ENCODE data around the gene PTGR3. TPM values are rescaled to one million over a fixed set of nuclear protein-coding genes. Genes with fewer than 3 reads are reported as not detected.

The PTGR3 gene
- total RNA-seq, 1 experiment from 2014 or later = 13.8 TPM

- TF ChIP-seq ZMAT4 (CRISPR knock-in tag; IDR thresholded peaks at IDR 0.05) = no peak
- TF ChIP-seq HMGXB4 (CRISPR knock-in tag; IDR thresholded peaks at IDR 0.05) = no peak
- TF ChIP-seq RORB (CRISPR knock-in tag; IDR thresholded peaks at IDR 0.05) = no peak
- TF ChIP-seq FOXK1 (CRISPR knock-in tag; IDR thresholded peaks at IDR 0.05) = no peak
- TF ChIP-seq TEAD1 (CRISPR knock-in tag; IDR thresholded peaks at IDR 0.05) = no peak
- no peak for TF ChIP-seq CBFB (CRISPR knock-in tag; IDR thresholded peaks at IDR 0.05; ENCODE audit: low read depth)
- no peak for TF ChIP-seq MLX (CRISPR knock-in tag; IDR thresholded peaks at IDR 0.05)
- TF ChIP-seq JAZF1 (CRISPR knock-in tag; IDR thresholded peaks at IDR 0.05) = no peak
Observed at GRCh38 chr18:75234901-75235300, 26.0 kb upstream of the PTGR3 start (continued).

DNA sequence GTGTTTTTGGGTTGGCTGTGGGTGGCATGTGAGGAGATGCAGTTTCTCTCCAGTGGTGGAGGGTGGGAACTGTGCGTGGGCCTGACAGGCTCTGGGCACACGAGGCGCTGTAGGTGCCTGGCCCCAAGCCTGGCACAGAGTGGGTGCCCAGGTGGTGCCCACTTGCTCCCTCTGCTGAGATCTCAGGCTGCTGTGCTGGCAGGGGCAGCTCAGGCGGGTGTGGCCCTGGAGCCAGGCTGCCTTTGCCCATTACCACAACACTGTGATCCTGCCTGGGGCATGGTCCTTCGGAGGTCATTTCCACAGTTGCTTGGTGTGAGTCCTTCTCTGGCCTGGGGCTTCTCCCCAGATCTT, 22.1 kb upstream of the PTGR3 start:
- POLR2A ChIA-PET = no interaction called here
- H3K4me3 Mint-ChIP-seq = no peak overlapping the region
- H3K27ac Mint-ChIP-seq = no peak overlapping the region
- CTCF ChIA-PET = no interaction called here
- DNase-seq (ENCODE audit: low spot score) (no peak), ATAC-seq (no peak)
- H3K27me3 Mint-ChIP-seq (ENCODE audit: low read depth) = no peaks in the 10 kb centered on the region
- H3K36me3 Mint-ChIP-seq = no peaks in the 10 kb centered on the region
- H3K9me3 Mint-ChIP-seq = no peaks in the 10 kb centered on the region
- H3K4me1 Mint-ChIP-seq = peaks cover 7% of the 10 kb centered on the region
- TF ChIP-seq SP1 (CRISPR knock-in tag; conservative IDR thresholded peaks at IDR 0.05) (no peak), FOXK1 (CRISPR knock-in tag; IDR thresholded peaks at IDR 0.05) (no peak), TCF7 (CRISPR knock-in tag; IDR thresholded peaks at IDR 0.05; ENCODE audit: low read depth) (no peak), ZNF423 (CRISPR knock-in tag; IDR thresholded peaks at IDR 0.05) (no peak), ZNF396 (CRISPR knock-in tag; IDR thresholded peaks at IDR 0.05; ENCODE audit: borderline replicate concordance) (no peak), E2F4 (CRISPR knock-in tag; IDR thresholded peaks at IDR 0.05; ENCODE audit: borderline replicate concordance, low read depth) (no peak), ZNF317 (CRISPR knock-in tag; IDR thresholded peaks at IDR 0.05; ENCODE audit: borderline replicate concordance, low read depth) (no peak), NR1H2 (CRISPR knock-in tag; IDR thresholded peaks at IDR 0.05) (no peak), HMGA2 (CRISPR knock-in tag; IDR thresholded peaks at IDR 0.05) (no peak), CBFB (CRISPR knock-in tag; IDR thresholded peaks at IDR 0.05; ENCODE audit: low read depth) (no peak), TP53 (CRISPR knock-in tag; IDR thresholded peaks at IDR 0.05) (no peak), NFYB (CRISPR knock-in tag; conservative IDR thresholded peaks at IDR 0.05; ENCODE audit: low read depth) (no peak), ZNF425 (CRISPR knock-in tag; conservative IDR thresholded peaks at IDR 0.05) (no peak), STAT6 (CRISPR knock-in tag; conservative IDR thresholded peaks at IDR 0.05; ENCODE audit: low read depth) (no peak), RORB (CRISPR knock-in tag; IDR thresholded peaks at IDR 0.05) (no peak)
- TF ChIP-seq, protein P1, sequence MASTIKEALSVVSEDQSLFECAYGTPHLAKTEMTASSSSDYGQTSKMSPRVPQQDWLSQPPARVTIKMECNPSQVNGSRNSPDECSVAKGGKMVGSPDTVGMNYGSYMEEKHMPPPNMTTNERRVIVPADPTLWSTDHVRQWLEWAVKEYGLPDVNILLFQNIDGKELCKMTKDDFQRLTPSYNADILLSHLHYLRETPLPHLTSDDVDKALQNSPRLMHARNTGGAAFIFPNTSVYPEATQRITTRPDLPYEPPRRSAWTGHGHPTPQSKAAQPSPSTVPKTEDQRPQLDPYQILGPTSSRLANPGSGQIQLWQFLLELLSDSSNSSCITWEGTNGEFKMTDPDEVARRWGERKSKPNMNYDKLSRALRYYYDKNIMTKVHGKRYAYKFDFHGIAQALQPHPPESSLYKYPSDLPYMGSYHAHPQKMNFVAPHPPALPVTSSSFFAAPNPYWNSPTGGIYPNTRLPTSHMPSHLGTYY (CRISPR knock-in tag; IDR thresholded peaks at IDR 0.05) = no peak
- TF ChIP-seq, protein P2, sequence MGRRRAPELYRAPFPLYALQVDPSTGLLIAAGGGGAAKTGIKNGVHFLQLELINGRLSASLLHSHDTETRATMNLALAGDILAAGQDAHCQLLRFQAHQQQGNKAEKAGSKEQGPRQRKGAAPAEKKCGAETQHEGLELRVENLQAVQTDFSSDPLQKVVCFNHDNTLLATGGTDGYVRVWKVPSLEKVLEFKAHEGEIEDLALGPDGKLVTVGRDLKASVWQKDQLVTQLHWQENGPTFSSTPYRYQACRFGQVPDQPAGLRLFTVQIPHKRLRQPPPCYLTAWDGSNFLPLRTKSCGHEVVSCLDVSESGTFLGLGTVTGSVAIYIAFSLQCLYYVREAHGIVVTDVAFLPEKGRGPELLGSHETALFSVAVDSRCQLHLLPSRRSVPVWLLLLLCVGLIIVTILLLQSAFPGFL (CRISPR knock-in tag; IDR thresholded peaks at IDR 0.05; ENCODE audit: borderline replicate concordance) = no peak
- TF ChIP-seq, protein P3, sequence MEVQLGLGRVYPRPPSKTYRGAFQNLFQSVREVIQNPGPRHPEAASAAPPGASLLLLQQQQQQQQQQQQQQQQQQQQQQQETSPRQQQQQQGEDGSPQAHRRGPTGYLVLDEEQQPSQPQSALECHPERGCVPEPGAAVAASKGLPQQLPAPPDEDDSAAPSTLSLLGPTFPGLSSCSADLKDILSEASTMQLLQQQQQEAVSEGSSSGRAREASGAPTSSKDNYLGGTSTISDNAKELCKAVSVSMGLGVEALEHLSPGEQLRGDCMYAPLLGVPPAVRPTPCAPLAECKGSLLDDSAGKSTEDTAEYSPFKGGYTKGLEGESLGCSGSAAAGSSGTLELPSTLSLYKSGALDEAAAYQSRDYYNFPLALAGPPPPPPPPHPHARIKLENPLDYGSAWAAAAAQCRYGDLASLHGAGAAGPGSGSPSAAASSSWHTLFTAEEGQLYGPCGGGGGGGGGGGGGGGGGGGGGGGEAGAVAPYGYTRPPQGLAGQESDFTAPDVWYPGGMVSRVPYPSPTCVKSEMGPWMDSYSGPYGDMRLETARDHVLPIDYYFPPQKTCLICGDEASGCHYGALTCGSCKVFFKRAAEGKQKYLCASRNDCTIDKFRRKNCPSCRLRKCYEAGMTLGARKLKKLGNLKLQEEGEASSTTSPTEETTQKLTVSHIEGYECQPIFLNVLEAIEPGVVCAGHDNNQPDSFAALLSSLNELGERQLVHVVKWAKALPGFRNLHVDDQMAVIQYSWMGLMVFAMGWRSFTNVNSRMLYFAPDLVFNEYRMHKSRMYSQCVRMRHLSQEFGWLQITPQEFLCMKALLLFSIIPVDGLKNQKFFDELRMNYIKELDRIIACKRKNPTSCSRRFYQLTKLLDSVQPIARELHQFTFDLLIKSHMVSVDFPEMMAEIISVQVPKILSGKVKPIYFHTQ (CRISPR knock-in tag; IDR thresholded peaks at IDR 0.05) = no peak

Data from WTC11 (cell line).